Esophagus mucosa (tissue), 1 donor: ENCODE measurements around the gene SEMA4D. TPM values are rescaled to one million over a fixed set of nuclear protein-coding genes. Genes with fewer than 3 reads are reported as not detected.

Source experiments
- total RNA-seq: library from RNA; stranded (reverse); gene quantifications from one replicate; pipeline ENCODE4 v1.2.4, GENCODE V29; 2023
- donor health status: DM: yes; HTN: yes; CAD: no.

The SEMA4D gene
- total RNA-seq, 1 donor from 2014 or later = 30.4 TPM

Other genes with a start within 250 kb of the SEMA4D start
- gene CKS2, start 186.9 kb downstream of the SEMA4D start, total RNA-seq = 46.5 TPM
- 19.2 TPM for gene SECISBP2, start 179.6 kb downstream of the SEMA4D start, total RNA-seq
- 1.6 TPM for gene GADD45G, start 106.9 kb upstream of the SEMA4D start, total RNA-seq